ENCODE results near the gene ME2. TPM values are rescaled to one million over a fixed set of nuclear protein-coding genes. Genes with fewer than 3 reads are reported as not detected.

ME2 gene
- total RNA-seq, 2 experiments from 2014 or later: 15.6 to 16.1 TPM

DNA sequence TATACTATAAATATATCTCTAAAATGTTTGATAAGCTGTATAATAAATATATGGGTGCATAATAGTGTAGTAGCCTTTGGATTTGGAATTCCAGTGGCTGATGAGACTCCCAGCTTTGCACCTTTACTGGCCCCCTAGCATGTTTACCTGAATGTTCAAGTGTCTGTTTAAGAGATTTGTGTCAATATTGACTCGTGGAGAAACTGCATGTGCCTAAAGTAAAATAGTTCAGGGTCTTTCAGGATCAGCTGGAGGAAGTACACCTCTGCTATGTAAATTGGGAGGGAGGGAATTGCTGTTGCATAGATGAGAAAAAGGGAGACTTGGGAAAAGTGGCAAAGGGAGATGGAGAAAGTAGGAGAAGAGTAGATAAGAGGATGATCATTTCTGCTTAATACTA, 23.9 kb downstream of the ME2 start:
- Histone ChIP-seq H3K36me3 (ENCODE audit: insufficient read depth, low read length) (peaks cover 23% of the 10 kb centered on the region), H3K4me1 (ENCODE audit: insufficient read depth, low read length) (no peaks in the 10 kb centered on the region), H3K9me3 (ENCODE audit: control insufficient read depth in 1 of 2, insufficient read depth in 1 of 2, low read length in 2 of 2) (peaks cover 0 to 5% of the 10 kb centered on the region in 2 experiments), H3K27me3 (ENCODE audit: control insufficient read depth in 1 of 2, insufficient read depth in 2 of 2, low read length in 2 of 2) (no peaks in the 10 kb centered on the region), H3K27ac (ENCODE audit: low read depth in 1 of 2, low read length in 2 of 2) (no peak overlapping the region), H3K4me3 (ENCODE audit: low read length) (no peak overlapping the region)
- intact Hi-C loops (cut with DNase I, micrococcal nuclease): no loop called here
- ATAC-seq (ENCODE audit: poor library complexity): no peak
- TF ChIP-seq, protein P1, sequence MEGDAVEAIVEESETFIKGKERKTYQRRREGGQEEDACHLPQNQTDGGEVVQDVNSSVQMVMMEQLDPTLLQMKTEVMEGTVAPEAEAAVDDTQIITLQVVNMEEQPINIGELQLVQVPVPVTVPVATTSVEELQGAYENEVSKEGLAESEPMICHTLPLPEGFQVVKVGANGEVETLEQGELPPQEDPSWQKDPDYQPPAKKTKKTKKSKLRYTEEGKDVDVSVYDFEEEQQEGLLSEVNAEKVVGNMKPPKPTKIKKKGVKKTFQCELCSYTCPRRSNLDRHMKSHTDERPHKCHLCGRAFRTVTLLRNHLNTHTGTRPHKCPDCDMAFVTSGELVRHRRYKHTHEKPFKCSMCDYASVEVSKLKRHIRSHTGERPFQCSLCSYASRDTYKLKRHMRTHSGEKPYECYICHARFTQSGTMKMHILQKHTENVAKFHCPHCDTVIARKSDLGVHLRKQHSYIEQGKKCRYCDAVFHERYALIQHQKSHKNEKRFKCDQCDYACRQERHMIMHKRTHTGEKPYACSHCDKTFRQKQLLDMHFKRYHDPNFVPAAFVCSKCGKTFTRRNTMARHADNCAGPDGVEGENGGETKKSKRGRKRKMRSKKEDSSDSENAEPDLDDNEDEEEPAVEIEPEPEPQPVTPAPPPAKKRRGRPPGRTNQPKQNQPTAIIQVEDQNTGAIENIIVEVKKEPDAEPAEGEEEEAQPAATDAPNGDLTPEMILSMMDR (IDR thresholded peaks at IDR 0.05): no peak
- Mint-ChIP-seq H3K4me3 (no peak overlapping the region), H3K27me3 (no peaks in the 10 kb centered on the region), H3K27ac (no peak overlapping the region), H3K36me3 (ENCODE audit: low read depth) (peaks cover 88% of the 10 kb centered on the region), H3K4me1 (ENCODE audit: low read depth) (peaks cover 22% of the 10 kb centered on the region), H3K9me3 (no peaks in the 10 kb centered on the region)
- ChIA-PET CTCF (no interaction called here), POLR2A (no interaction called here)
- DNase-seq: no peak

- intact Hi-C loops (cut with DNase I, micrococcal nuclease): no loop called here
- Histone ChIP-seq H3K9me3 (ENCODE audit: control insufficient read depth in 1 of 2, insufficient read depth in 1 of 2, low read length in 2 of 2) (peaks cover 0 to 5% of the 10 kb centered on the region in 2 experiments), H3K4me1 (ENCODE audit: insufficient read depth, low read length) (peaks cover 5% of the 10 kb centered on the region), H3K27me3 (ENCODE audit: control insufficient read depth in 1 of 2, insufficient read depth in 2 of 2, low read length in 2 of 2) (no peaks in the 10 kb centered on the region), H3K4me3 (ENCODE audit: low read length) (no peak overlapping the region), H3K27ac (ENCODE audit: low read depth in 1 of 2, low read length in 2 of 2) (no peak overlapping the region), H3K36me3 (ENCODE audit: insufficient read depth, low read length) (peaks cover 37% of the 10 kb centered on the region)
- Mint-ChIP-seq H3K4me1 (ENCODE audit: low read depth) (peaks cover 31% of the 10 kb centered on the region), H3K27me3 (no peaks in the 10 kb centered on the region), H3K27ac (no peak overlapping the region), H3K9me3 (no peaks in the 10 kb centered on the region), H3K36me3 (ENCODE audit: low read depth) (peaks cover 90% of the 10 kb centered on the region), H3K4me3 (no peak overlapping the region)
- ChIA-PET CTCF (interaction anchor here (0.5 kb wide), 1 partner anchor 23 kb away, joined by 4 read pairs; no protein-coding TSS in a partner anchor), POLR2A (no interaction called here)
- TF ChIP-seq, protein P1 (IDR thresholded peaks at IDR 0.05): no peak
- no peak for DNase-seq
- ATAC-seq (ENCODE audit: poor library complexity): no peak
These were observed 27.9 kb downstream of the ME2 start for GRCh38 chr18:50906843-50907242.

DNA sequence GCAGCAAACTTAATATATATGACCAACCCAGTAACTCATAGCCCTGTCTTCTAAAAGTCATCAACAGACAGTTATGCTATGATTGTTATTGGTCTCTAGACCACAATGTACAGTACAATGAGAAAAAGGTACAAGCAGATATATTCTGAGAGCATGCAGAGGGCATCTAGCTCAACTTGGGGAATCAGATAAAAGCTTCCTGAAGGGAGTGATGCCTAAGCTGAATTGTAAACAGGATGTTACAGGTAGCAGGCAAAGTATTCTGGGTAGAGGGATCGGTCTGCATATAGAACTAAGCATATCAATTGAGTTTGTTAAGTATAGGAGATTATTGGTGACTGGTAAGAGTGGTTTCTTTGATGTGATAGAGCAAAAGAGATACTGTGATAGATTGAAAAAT, 30.3 kb downstream of the ME2 start:
- ChIA-PET CTCF (no interaction called here), POLR2A (interaction anchor here (1.8 kb wide), 1 partner anchor 31 kb away, joined by 8 read pairs; the partner anchor contains the start of gene ME2)
- peak; percentile 29 for ATAC-seq (ENCODE audit: poor library complexity)
- Mint-ChIP-seq H3K27ac (peak overlapping the region; percentile 16), H3K36me3 (ENCODE audit: low read depth) (peaks cover 91% of the 10 kb centered on the region), H3K27me3 (no peaks in the 10 kb centered on the region), H3K4me3 (no peak overlapping the region), H3K9me3 (no peaks in the 10 kb centered on the region), H3K4me1 (ENCODE audit: low read depth) (peaks cover 26% of the 10 kb centered on the region)
- peak in 1 of 14 experiments; percentile 10 for DNase-seq
- peaks cover 5% of the 10 kb centered on the region for H3K4me1 ChIP-seq (ENCODE audit: insufficient read depth, low read length)
- intact Hi-C loops (cut with DNase I, micrococcal nuclease): no loop called here
- peaks cover 60% of the 10 kb centered on the region for H3K36me3 ChIP-seq (ENCODE audit: insufficient read depth, low read length)
- H3K27me3 ChIP-seq (ENCODE audit: control insufficient read depth in 1 of 2, insufficient read depth in 2 of 2, low read length in 2 of 2): no peaks in the 10 kb centered on the region
- H3K27ac ChIP-seq (ENCODE audit: low read depth in 1 of 2, low read length in 2 of 2): peak overlapping the region in 1 of 2 donors; percentile 11
- peaks cover 0 to 5% of the 10 kb centered on the region in 2 experiments for H3K9me3 ChIP-seq (ENCODE audit: control insufficient read depth in 1 of 2, insufficient read depth in 1 of 2, low read length in 2 of 2)
- no peak overlapping the region for H3K4me3 ChIP-seq (ENCODE audit: low read length)
- TF ChIP-seq, protein P1 (IDR thresholded peaks at IDR 0.05): no peak

Data from CD4-positive, alpha-beta T cell (primary cell).